Heart left ventricle (tissue), 13 donors: ENCODE results near the gene AIP.

Experiments used
- CTCF ChIP-seq, 12 donors: fragments of 200-600 bp; sonication (generic) in 4 of 12; IDR thresholded peaks; one replicate each; pipeline versions ENCODE4 v1.5.0 to v1.8.0; 2018 to 2022; ENCODE audit warnings: antibody characterized with exemption in 12 of 12, mild to moderate bottlenecking in 5 of 12
- POLR2A ChIP-seq, 2 donors: fragments of 450-650 bp; IDR thresholded peaks; one replicate each; pipeline ENCODE4 v1.6.1; 2017; ENCODE audit warnings: antibody characterized with exemption in 2 of 2, mild to moderate bottlenecking in 2 of 2, moderate library complexity in 2 of 2
- donor health status: ischemic (EF 13 %, LVEDD 7.1; RV severe dilation, severe dysfunction).
- donor health status: DM: no; HTN: yes; CAD: no.
- donor health status: DM: no; HTN: no; CAD: no.
- donor health status: ischemic (EF 25% LVEDD 6.9; RV normal size, moderate dysfunction).
- donor health status: ischemic (EF 25% LVEDD 5.7; RV mildly dilated, moderate dysfunction).
- donor health status: ischemic (EF 35%, LVEDD 5.7; RV mildly dilated, moderate dysfunction).
- donor health status: nonischemic (EF 11% LVEDD 7.7; RV severe dilation, severe dysfunction).
- donor health status: DM: yes; HTN: yes; CAD: no.
- donor health status: PGD.
- donor health status: ischemic (EF 29% LVEDD 5.4; RV normal size, mild dysfunction).
- donor health status: nonischemic (EF 23%, LVEDD 6.1; RV moderate dilation, normal function).

- no peak for TF ChIP-seq CTCF (IDR thresholded peaks at IDR 0.05)
- TF ChIP-seq POLR2A (IDR thresholded peaks at IDR 0.05) = no peak
Measured at GRCh38 chr11:67489203-67489884, 6.5 kb downstream of the AIP start.
